GM19397 (cell line): ENCODE measurements around the gene BICC1.

Source experiments
- ATAC-seq: cut with Tn5 transposase; IDR thresholded peaks from one replicate; pipeline ENCODE4 v1.9.1; 2021; ENCODE audit warnings: mild to moderate bottlenecking, moderate library complexity; ENCODE audit not compliant: unreplicated experiment

BICC1 gene

GRCh38 chr10:58698777-58699356 lies 186.2 kb downstream of the BICC1 start:
- no peak for ATAC-seq

- no peak for ATAC-seq
Measured at GRCh38 chr10:58700591-58700990, 187.9 kb downstream of the BICC1 start.

- no peak for ATAC-seq
Measured at GRCh38 chr10:58701405-58702135, 188.9 kb downstream of the BICC1 start.

GRCh38 chr10:58704226-58704625 lies 191.6 kb downstream of the BICC1 start:
- ATAC-seq, result no peak

- ATAC-seq, result no peak
Measured at GRCh38 chr10:58704671-58705141, 192.0 kb downstream of the BICC1 start.

GRCh38 chr10:58706836-58707235 lies 194.2 kb downstream of the BICC1 start:
- ATAC-seq, result no peak

- ATAC-seq, result no peak
Measured at GRCh38 chr10:58712141-58712540, 199.5 kb downstream of the BICC1 start.

- ATAC-seq, result no peak
Measured at GRCh38 chr10:58712982-58713381, 200.3 kb downstream of the BICC1 start.

GRCh38 chr10:58714409-58714808 lies 201.7 kb downstream of the BICC1 start:
- ATAC-seq, result no peak

- no peak for ATAC-seq
Measured at GRCh38 chr10:58715061-58715460, 202.4 kb downstream of the BICC1 start.

GRCh38 chr10:58718596-58718995 lies 205.9 kb downstream of the BICC1 start:
- no peak for ATAC-seq

- ATAC-seq, result no peak
Measured at GRCh38 chr10:58721601-58722281, 209.1 kb downstream of the BICC1 start.

- ATAC-seq, result no peak
Measured at GRCh38 chr10:58723186-58723585, 210.5 kb downstream of the BICC1 start.

- ATAC-seq, result no peak
Measured at GRCh38 chr10:58723966-58724365, 211.3 kb downstream of the BICC1 start.

GRCh38 chr10:58724781-58725180 lies 212.1 kb downstream of the BICC1 start:
- ATAC-seq, result no peak

- ATAC-seq, result no peak
Measured at GRCh38 chr10:58725901-58726300, 213.2 kb downstream of the BICC1 start.

GRCh38 chr10:58727633-58728032 lies 215.0 kb downstream of the BICC1 start:
- no peak for ATAC-seq

GRCh38 chr10:58731276-58731675 lies 218.6 kb downstream of the BICC1 start:
- ATAC-seq, result no peak

- no peak for ATAC-seq
Measured at GRCh38 chr10:58733436-58733835, 220.8 kb downstream of the BICC1 start.

- ATAC-seq, result no peak
Measured at GRCh38 chr10:58734116-58734515, 221.4 kb downstream of the BICC1 start.

GRCh38 chr10:58734664-58735063 lies 222.0 kb downstream of the BICC1 start:
- ATAC-seq, result no peak

GRCh38 chr10:58735087-58735486 lies 222.4 kb downstream of the BICC1 start:
- ATAC-seq, result no peak
